ENCODE data around the gene PKP4. TPM values are rescaled to one million over a fixed set of nuclear protein-coding genes. Genes with fewer than 3 reads are reported as not detected.

Gene PKP4
- polyA plus RNA-seq, 1 donor from 2014 or later: 24.2 TPM

DNA sequence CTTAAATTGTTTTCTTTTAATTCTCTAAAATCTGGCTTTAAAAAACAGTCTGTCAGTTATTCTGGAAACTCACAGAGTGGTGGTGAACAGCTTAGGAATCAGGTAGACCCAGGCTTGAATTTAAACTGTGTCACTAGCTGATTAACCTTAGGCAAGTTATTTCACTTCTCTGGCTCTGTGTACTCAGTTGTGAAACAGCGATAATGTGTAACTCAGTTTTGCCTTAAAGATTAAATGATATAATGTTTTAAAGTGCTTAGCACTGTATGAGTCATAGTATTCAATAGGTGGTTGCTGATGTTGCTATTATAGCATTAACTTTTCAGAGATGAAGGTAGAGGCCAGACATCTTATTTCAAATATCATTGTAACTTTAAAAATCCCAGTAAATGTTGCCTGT, 40.7 kb downstream of the PKP4 start:
- no peak overlapping the region for H3K4me3 ChIP-seq (ENCODE audit: low read length)
- no peaks in the 10 kb centered on the region for H3F3A ChIP-seq (ENCODE audit: insufficient read depth, low read length, poor library complexity, severe bottlenecking)
- H3K9ac ChIP-seq (ENCODE audit: low read length): no peak overlapping the region
- TF ChIP-seq MXI1 (conservative IDR thresholded peaks at IDR 0.05; ENCODE audit: poor library complexity, severe bottlenecking) (no peak), SMC3 (conservative IDR thresholded peaks at IDR 0.05; ENCODE audit: poor library complexity) (no peak), TAF1 (IDR thresholded peaks at IDR 0.05; ENCODE audit: low read depth) (no peak), EZH2 (IDR thresholded peaks at IDR 0.05; ENCODE audit: borderline replicate concordance, insufficient read depth, low read length, poor library complexity, severe bottlenecking) (no peak)
- no peaks in the 10 kb centered on the region for H3K9me3 ChIP-seq (ENCODE audit: low read length)
- no peaks in the 10 kb centered on the region for H3K27me3 ChIP-seq (ENCODE audit: insufficient read depth, low read depth, low read length)
- no peaks in the 10 kb centered on the region for H3K9me2 ChIP-seq (ENCODE audit: insufficient read depth, low read length)
- no peaks in the 10 kb centered on the region for H3K36me3 ChIP-seq (ENCODE audit: insufficient read depth, low read length)
- H3K79me2 ChIP-seq (replicated peaks; ENCODE audit: insufficient read depth, low read length): no peaks in the 10 kb centered on the region
- no peak overlapping the region for H3K4me2 ChIP-seq (ENCODE audit: low read length)
- no peaks in the 10 kb centered on the region for H4K20me1 ChIP-seq (ENCODE audit: insufficient read depth)
- no peak overlapping the region for H3K27ac ChIP-seq (ENCODE audit: low read length)
- no peak overlapping the region for H2AFZ ChIP-seq (ENCODE audit: low read depth, low read length)

DNA sequence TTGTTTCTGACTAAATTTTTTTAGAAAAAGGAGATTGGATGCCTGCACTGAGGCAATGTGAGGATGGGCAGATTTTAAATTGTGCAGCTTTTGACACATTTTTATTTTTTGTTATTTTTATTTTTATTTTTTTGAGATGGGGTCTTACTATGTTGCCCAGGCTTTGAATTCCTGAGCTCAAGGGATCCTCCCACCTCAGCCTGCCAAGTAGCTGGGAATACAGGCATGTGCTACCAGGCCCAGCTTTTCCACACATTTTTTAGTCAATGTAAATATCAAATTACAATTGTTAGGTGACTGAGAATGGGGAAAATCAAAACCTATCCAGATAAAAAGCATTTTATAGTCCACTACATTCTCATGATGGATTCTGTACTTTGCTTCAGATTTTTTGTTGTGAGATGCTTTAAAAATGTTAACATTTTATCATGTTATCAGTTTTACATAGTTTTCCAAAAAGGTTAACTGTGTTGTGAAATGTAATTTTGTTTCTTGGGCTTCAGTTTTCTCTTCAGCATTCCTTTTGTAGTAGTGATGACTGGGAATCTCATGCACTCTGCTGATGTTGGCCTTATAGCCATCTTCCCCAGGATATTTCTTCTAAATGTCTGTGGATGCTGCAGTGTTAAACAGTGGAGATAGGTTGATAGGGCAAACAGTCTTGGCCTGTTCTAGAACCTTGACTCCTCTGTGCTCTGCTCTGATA, 41.4 kb downstream of the PKP4 start:
- Histone ChIP-seq H3K9me3 (ENCODE audit: low read length) (no peaks in the 10 kb centered on the region), H3K27me3 (ENCODE audit: insufficient read depth, low read depth, low read length) (no peaks in the 10 kb centered on the region), H2AFZ (ENCODE audit: low read depth, low read length) (no peak overlapping the region), H3K36me3 (ENCODE audit: insufficient read depth, low read length) (no peaks in the 10 kb centered on the region), H3K9ac (ENCODE audit: low read length) (no peak overlapping the region), H3K4me2 (ENCODE audit: low read length) (no peak overlapping the region), H3K27ac (ENCODE audit: low read length) (no peak overlapping the region), H3K4me3 (ENCODE audit: low read length) (no peak overlapping the region), H3K79me2 (replicated peaks; ENCODE audit: insufficient read depth, low read length) (no peaks in the 10 kb centered on the region), H4K20me1 (ENCODE audit: insufficient read depth) (no peaks in the 10 kb centered on the region), H3F3A (ENCODE audit: insufficient read depth, low read length, poor library complexity, severe bottlenecking) (no peaks in the 10 kb centered on the region), H3K9me2 (ENCODE audit: insufficient read depth, low read length) (no peaks in the 10 kb centered on the region)
- TF ChIP-seq RAD21 (conservative IDR thresholded peaks at IDR 0.05) (no peak), MXI1 (conservative IDR thresholded peaks at IDR 0.05; ENCODE audit: poor library complexity, severe bottlenecking) (no peak), SMC3 (conservative IDR thresholded peaks at IDR 0.05; ENCODE audit: poor library complexity) (no peak), TAF1 (IDR thresholded peaks at IDR 0.05; ENCODE audit: low read depth) (no peak), EP300 (conservative IDR thresholded peaks at IDR 0.05; ENCODE audit: poor library complexity, severe bottlenecking) (no peak)

DNA sequence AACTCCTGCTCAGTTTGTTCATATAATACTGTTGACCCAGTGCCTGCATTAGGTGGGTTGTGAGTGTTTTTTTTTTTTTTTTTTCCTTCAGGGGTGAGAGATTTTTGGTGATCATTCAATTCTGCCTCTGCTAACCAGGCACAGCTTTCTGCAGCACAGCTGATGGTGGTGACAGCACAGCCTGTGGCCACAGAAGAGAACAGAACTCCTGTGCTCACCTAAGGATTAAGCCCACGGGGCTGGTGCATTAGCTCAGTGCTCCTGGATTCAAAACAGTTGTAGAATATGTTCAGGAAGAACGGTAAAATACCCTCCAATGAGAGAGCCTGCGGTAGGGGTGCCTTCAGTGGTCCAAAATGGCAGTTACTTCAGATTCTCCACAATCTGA, 42.0 kb downstream of the PKP4 start:
- H3K27me3 ChIP-seq (ENCODE audit: insufficient read depth, low read depth, low read length): no peaks in the 10 kb centered on the region
- no peak overlapping the region for H3K27ac ChIP-seq (ENCODE audit: low read length)
- no peaks in the 10 kb centered on the region for H3K36me3 ChIP-seq (ENCODE audit: insufficient read depth, low read length)
- no peaks in the 10 kb centered on the region for H3K9me2 ChIP-seq (ENCODE audit: insufficient read depth, low read length)
- H3K79me2 ChIP-seq (replicated peaks; ENCODE audit: insufficient read depth, low read length): no peaks in the 10 kb centered on the region
- H3K4me2 ChIP-seq (ENCODE audit: low read length): no peak overlapping the region
- no peak overlapping the region for H2AFZ ChIP-seq (ENCODE audit: low read depth, low read length)
- no peak overlapping the region for H3K4me3 ChIP-seq (ENCODE audit: low read length)
- H3F3A ChIP-seq (ENCODE audit: insufficient read depth, low read length, poor library complexity, severe bottlenecking): no peaks in the 10 kb centered on the region
- H4K20me1 ChIP-seq (ENCODE audit: insufficient read depth): no peaks in the 10 kb centered on the region
- H3K9ac ChIP-seq (ENCODE audit: low read length): no peak overlapping the region
- H3K9me3 ChIP-seq (ENCODE audit: low read length): no peaks in the 10 kb centered on the region
- TF ChIP-seq SMC3 (conservative IDR thresholded peaks at IDR 0.05; ENCODE audit: poor library complexity) (no peak), TAF1 (IDR thresholded peaks at IDR 0.05; ENCODE audit: low read depth) (no peak), MXI1 (conservative IDR thresholded peaks at IDR 0.05; ENCODE audit: poor library complexity, severe bottlenecking) (no peak), EP300 (conservative IDR thresholded peaks at IDR 0.05; ENCODE audit: poor library complexity, severe bottlenecking) (no peak), EZH2 (IDR thresholded peaks at IDR 0.05; ENCODE audit: borderline replicate concordance, insufficient read depth, low read length, poor library complexity, severe bottlenecking) (no peak), RAD21 (conservative IDR thresholded peaks at IDR 0.05) (no peak), POLR2AphosphoS5 (IDR thresholded peaks at IDR 0.05) (no peak)
- TF ChIP-seq, protein P1, sequence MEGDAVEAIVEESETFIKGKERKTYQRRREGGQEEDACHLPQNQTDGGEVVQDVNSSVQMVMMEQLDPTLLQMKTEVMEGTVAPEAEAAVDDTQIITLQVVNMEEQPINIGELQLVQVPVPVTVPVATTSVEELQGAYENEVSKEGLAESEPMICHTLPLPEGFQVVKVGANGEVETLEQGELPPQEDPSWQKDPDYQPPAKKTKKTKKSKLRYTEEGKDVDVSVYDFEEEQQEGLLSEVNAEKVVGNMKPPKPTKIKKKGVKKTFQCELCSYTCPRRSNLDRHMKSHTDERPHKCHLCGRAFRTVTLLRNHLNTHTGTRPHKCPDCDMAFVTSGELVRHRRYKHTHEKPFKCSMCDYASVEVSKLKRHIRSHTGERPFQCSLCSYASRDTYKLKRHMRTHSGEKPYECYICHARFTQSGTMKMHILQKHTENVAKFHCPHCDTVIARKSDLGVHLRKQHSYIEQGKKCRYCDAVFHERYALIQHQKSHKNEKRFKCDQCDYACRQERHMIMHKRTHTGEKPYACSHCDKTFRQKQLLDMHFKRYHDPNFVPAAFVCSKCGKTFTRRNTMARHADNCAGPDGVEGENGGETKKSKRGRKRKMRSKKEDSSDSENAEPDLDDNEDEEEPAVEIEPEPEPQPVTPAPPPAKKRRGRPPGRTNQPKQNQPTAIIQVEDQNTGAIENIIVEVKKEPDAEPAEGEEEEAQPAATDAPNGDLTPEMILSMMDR (IDR thresholded peaks at IDR 0.05; ENCODE audit: poor library complexity, severe bottlenecking): no peak
- TF ChIP-seq, protein P2, sequence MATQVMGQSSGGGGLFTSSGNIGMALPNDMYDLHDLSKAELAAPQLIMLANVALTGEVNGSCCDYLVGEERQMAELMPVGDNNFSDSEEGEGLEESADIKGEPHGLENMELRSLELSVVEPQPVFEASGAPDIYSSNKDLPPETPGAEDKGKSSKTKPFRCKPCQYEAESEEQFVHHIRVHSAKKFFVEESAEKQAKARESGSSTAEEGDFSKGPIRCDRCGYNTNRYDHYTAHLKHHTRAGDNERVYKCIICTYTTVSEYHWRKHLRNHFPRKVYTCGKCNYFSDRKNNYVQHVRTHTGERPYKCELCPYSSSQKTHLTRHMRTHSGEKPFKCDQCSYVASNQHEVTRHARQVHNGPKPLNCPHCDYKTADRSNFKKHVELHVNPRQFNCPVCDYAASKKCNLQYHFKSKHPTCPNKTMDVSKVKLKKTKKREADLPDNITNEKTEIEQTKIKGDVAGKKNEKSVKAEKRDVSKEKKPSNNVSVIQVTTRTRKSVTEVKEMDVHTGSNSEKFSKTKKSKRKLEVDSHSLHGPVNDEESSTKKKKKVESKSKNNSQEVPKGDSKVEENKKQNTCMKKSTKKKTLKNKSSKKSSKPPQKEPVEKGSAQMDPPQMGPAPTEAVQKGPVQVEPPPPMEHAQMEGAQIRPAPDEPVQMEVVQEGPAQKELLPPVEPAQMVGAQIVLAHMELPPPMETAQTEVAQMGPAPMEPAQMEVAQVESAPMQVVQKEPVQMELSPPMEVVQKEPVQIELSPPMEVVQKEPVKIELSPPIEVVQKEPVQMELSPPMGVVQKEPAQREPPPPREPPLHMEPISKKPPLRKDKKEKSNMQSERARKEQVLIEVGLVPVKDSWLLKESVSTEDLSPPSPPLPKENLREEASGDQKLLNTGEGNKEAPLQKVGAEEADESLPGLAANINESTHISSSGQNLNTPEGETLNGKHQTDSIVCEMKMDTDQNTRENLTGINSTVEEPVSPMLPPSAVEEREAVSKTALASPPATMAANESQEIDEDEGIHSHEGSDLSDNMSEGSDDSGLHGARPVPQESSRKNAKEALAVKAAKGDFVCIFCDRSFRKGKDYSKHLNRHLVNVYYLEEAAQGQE (IDR thresholded peaks at IDR 0.05; ENCODE audit: borderline replicate concordance): no peak
